ENCODE measurements around the gene ASCL5. TPM values are rescaled to one million over a fixed set of nuclear protein-coding genes. Genes with fewer than 3 reads are reported as not detected.

The ASCL5 gene
- total RNA-seq, 6 experiments from 2014 or later: not detected

DNA sequence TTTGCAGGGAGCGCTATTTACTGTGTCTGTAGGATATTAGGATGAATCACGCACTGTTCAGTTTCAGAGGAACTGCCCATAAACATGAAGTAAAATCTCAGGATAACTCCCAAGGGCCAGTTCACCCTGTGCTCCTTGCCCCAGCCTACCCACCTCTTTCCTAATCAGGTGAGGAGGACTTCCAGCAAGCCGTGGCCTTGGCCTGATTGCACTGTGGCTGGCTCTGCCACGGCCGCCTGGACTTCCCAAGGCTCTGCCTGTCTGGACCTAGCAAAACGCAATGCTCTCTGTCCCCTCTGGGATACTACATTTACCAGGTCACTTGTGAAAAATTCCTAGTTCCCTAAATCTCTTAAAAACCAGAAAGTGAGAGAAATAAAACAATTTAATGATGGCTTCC is 7.4 kb upstream of the ASCL5 start:
- WGBS (ENCODE audit: insufficient coverage, low coverage, low lambda C conversion rate, missing lambda C conversion rate): 58% methylated on average over 4 of the region's 6 CpGs
- Histone ChIP-seq H3K36me3 (peaks cover 0 to 5% (median 0%) of the 10 kb centered on the region in 4 donors), H3K27me3 (no peaks in the 10 kb centered on the region), H3K4me1 (no peaks in the 10 kb centered on the region), H3K4me3 (no peak overlapping the region), H3K27ac (no peak overlapping the region), H3K9me3 (no peaks in the 10 kb centered on the region)
- TF ChIP-seq, protein P1, sequence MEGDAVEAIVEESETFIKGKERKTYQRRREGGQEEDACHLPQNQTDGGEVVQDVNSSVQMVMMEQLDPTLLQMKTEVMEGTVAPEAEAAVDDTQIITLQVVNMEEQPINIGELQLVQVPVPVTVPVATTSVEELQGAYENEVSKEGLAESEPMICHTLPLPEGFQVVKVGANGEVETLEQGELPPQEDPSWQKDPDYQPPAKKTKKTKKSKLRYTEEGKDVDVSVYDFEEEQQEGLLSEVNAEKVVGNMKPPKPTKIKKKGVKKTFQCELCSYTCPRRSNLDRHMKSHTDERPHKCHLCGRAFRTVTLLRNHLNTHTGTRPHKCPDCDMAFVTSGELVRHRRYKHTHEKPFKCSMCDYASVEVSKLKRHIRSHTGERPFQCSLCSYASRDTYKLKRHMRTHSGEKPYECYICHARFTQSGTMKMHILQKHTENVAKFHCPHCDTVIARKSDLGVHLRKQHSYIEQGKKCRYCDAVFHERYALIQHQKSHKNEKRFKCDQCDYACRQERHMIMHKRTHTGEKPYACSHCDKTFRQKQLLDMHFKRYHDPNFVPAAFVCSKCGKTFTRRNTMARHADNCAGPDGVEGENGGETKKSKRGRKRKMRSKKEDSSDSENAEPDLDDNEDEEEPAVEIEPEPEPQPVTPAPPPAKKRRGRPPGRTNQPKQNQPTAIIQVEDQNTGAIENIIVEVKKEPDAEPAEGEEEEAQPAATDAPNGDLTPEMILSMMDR (IDR thresholded peaks at IDR 0.05): no peak
- TF ChIP-seq POLR2A (IDR thresholded peaks at IDR 0.05): no peak
- no peak for ATAC-seq
- intact Hi-C loops (cut with DNase I): no loop called here
- DNase-seq: no peak

DNA sequence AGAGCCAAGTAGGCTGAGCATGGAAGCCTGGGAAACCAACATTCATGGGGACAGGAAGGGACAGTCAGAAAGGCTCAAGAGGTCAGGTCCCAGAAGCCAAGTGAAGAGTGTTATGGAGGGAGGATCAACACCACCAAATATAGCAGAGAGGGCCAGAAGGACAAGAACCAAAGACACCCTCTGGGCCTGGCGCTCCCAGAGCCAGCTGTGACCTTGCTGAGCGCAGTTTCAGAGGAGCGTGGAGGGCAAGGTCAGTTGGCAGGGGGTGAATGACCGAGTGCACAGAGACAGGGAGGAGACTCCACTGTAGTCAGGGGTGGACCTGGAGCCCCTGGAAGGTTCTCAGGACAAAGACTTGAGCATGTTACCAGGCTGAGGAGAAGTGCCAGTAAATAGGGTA is 4.4 kb upstream of the ASCL5 start:
- Histone ChIP-seq H3K9me3 (no peaks in the 10 kb centered on the region), H3K27ac (no peak overlapping the region), H3K4me1 (no peaks in the 10 kb centered on the region), H3K27me3 (no peaks in the 10 kb centered on the region), H3K4me3 (no peak overlapping the region), H3K36me3 (peaks cover 0 to 5% (median 0%) of the 10 kb centered on the region in 4 donors)
- intact Hi-C loops (cut with DNase I): no loop called here
- DNase-seq: peak in 1 of 3 donors; percentile 38
- TF ChIP-seq, protein P1 (IDR thresholded peaks at IDR 0.05): no peak
- TF ChIP-seq POLR2A (IDR thresholded peaks at IDR 0.05): no peak
- ATAC-seq: peak in 1 of 4 donors; percentile 35
- WGBS (ENCODE audit: insufficient coverage, low coverage, low lambda C conversion rate, missing lambda C conversion rate): 57% methylated on average over 4 of the region's 4 CpGs

GRCh38 chr1:201128962-201129361 is 2.0 kb upstream of the ASCL5 start:
- Histone ChIP-seq H3K27me3 (no peaks in the 10 kb centered on the region), H3K9me3 (no peaks in the 10 kb centered on the region), H3K27ac (no peak overlapping the region), H3K4me3 (no peak overlapping the region), H3K36me3 (no peaks in the 10 kb centered on the region), H3K4me1 (no peaks in the 10 kb centered on the region)
- intact Hi-C loops (cut with DNase I): no loop called here
- 67% methylated on average over 1 of the region's 13 CpGs for WGBS (ENCODE audit: insufficient coverage, low coverage, low lambda C conversion rate, missing lambda C conversion rate)
- TF ChIP-seq, protein P1 (IDR thresholded peaks at IDR 0.05): no peak
- TF ChIP-seq POLR2A (IDR thresholded peaks at IDR 0.05): no peak
- ATAC-seq: no peak
- no peak for DNase-seq

DNA sequence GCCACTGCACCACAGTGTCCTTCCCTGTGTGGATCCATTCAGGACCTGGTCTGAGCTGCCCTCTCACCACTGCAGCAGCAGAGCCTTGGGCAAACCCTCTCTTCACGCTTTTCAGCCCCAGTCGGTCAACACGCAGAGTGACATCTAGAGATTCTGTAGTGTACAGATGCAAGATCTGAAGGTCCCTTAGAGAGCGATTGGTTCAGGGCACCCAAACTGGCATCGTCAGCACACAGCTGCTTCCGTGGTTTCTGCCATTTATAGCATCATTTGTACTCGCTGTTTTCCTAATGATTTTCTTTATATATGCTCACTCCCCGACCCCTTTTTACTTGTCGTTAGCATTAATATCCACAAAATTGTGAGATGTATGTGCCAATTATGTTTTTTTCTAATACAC is 1.5 kb upstream of the ASCL5 start:
- ATAC-seq: no peak
- H3K4me3 ChIP-seq: no peak overlapping the region
- H3K36me3 ChIP-seq: no peaks in the 10 kb centered on the region
- intact Hi-C loops (cut with DNase I): no loop called here
- 67% methylated on average over 3 of the region's 9 CpGs for WGBS (ENCODE audit: insufficient coverage, low coverage, low lambda C conversion rate, missing lambda C conversion rate)
- no peak for TF ChIP-seq POLR2A (IDR thresholded peaks at IDR 0.05)
- TF ChIP-seq, protein P1 (IDR thresholded peaks at IDR 0.05): no peak
- H3K9me3 ChIP-seq: no peaks in the 10 kb centered on the region
- no peaks in the 10 kb centered on the region for H3K4me1 ChIP-seq
- H3K27ac ChIP-seq: no peak overlapping the region
- no peak for DNase-seq
- no peaks in the 10 kb centered on the region for H3K27me3 ChIP-seq
